Thymus (tissue), 11 donors: ENCODE measurements around the gene CTSK. TPM values are rescaled to one million over a fixed set of nuclear protein-coding genes. Genes with fewer than 3 reads are reported as not detected.

Experiments
- DNase-seq, 9 donors: peaks; one replicate each; pipeline ENCODE4 v3.0.0-alpha.2; 2013; ENCODE audit warnings: low spot score in 9 of 9, low read depth in 6 of 9, missing footprints in 1 of 9
- H3K27ac ChIP-seq, 2 donors: one replicate each; pipeline ENCODE4 v1.5.1; 2013; ENCODE audit warnings: control low read depth in 1 of 2, low read depth in 1 of 2, low read length in 1 of 2, mild to moderate bottlenecking in 1 of 2, moderate library complexity in 1 of 2
- H3K27me3 ChIP-seq, 2 donors: one replicate each; pipeline ENCODE4 v1.5.1; 2013; ENCODE audit warnings: low read length in 1 of 2; ENCODE audit not compliant: control insufficient read depth in 2 of 2, insufficient read depth in 1 of 2
- H3K36me3 ChIP-seq, 2 donors: one replicate each; pipeline ENCODE4 v1.5.1; 2013; ENCODE audit warnings: low read length in 1 of 2, mild to moderate bottlenecking in 1 of 2, moderate library complexity in 1 of 2; ENCODE audit not compliant: control insufficient read depth in 2 of 2, insufficient read depth in 2 of 2
- H3K4me1 ChIP-seq, 2 donors: one replicate each; pipeline ENCODE4 v1.5.1; 2013; ENCODE audit warnings: low read length in 2 of 2; ENCODE audit not compliant: control insufficient read depth in 2 of 2, insufficient read depth in 2 of 2
- H3K4me3 ChIP-seq, 2 donors: one replicate each; pipeline ENCODE4 v1.5.1; 2013; ENCODE audit warnings: low read length in 2 of 2, control low read depth in 1 of 2, mild to moderate bottlenecking in 1 of 2
- H3K9me3 ChIP-seq, 2 donors: one replicate each; pipeline ENCODE4 v1.5.1; 2013; ENCODE audit warnings: low read length in 1 of 2, mild to moderate bottlenecking in 1 of 2; ENCODE audit not compliant: control insufficient read depth in 2 of 2, insufficient read depth in 1 of 2
- WGBS: extraction: QIAGEN DNeasy Blood & Tissue Kit; methylation state at CpG from one replicate; pipeline ENCODE4 v1.1.7; 2013; 5-methylcytosine and 5-hydroxymethylcytosine counted together
- polyA plus RNA-seq: library from polyadenylated mRNA; stranded (reverse); fragments of 200-250 nt; gene quantifications from one replicate; pipeline ENCODE4 v1.2.3, GENCODE V29; 2013
- total RNA-seq: library from RNA; stranded (reverse); fragments of 120-200 nt; gene quantifications from one replicate; pipeline ENCODE4 v1.2.4, GENCODE V29; 2013
- donor health status: healthy.

The CTSK gene
- total and polyA plus RNA-seq, 2 donors: 8.4 to 27.5 TPM

DNA sequence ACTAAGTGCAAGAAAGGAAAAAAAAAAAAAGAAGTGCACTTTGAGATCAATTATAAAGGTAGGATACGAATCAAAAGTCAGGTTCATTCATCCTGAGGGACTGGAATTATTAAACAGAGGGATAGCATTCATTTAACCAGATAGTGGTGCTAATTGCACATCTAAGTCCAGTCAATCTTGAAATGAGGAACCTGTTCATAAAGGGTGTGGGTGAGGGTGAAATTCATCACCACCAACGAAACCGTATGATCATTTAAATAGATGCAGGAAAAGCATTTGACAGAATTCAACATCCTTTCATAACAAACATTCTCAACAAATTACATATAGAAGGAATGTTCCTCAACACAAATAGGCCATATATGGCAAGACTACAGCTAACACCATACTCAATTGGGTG lies 48.0 kb downstream of the CTSK start:
- Histone ChIP-seq H3K36me3 (peaks cover 2 to 6% of the 10 kb centered on the region in 2 donors), H3K9me3 (peaks cover 0 to 7% of the 10 kb centered on the region in 2 donors), H3K4me1 (no peaks in the 10 kb centered on the region), H3K27ac (no peak overlapping the region), H3K27me3 (no peaks in the 10 kb centered on the region), H3K4me3 (no peak overlapping the region)
- DNase-seq: no peak
- WGBS: 86% methylated on average over 3 of the region's 3 CpGs

DNA sequence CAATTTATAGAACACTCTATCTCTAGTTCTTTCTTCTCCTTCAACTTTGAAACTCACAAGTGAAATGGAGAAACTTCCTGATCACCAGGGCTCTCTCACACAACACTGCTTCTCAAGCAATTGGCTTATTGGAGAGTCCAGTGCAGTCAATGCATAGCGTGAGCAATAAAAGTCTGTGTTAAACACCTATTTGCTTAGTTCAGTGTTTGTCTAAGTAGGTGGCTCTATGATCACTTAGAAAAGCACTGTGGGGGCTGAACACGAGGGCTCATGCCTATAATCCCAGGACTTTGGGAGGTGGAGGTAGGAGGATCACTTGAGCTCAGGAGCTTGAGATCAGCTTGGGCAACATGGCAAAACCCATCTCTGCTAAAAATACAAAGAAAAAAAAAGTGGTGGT lies 54.6 kb downstream of the CTSK start:
- no peak overlapping the region for H3K27ac ChIP-seq
- H3K4me3 ChIP-seq: no peak overlapping the region
- no peaks in the 10 kb centered on the region for H3K4me1 ChIP-seq
- DNase-seq: no peak
- H3K9me3 ChIP-seq: no peaks in the 10 kb centered on the region
- peaks cover 16 to 30% of the 10 kb centered on the region in 2 donors for H3K36me3 ChIP-seq
- WGBS: over 99% methylated on average over 2 of the region's 2 CpGs
- no peaks in the 10 kb centered on the region for H3K27me3 ChIP-seq

DNA sequence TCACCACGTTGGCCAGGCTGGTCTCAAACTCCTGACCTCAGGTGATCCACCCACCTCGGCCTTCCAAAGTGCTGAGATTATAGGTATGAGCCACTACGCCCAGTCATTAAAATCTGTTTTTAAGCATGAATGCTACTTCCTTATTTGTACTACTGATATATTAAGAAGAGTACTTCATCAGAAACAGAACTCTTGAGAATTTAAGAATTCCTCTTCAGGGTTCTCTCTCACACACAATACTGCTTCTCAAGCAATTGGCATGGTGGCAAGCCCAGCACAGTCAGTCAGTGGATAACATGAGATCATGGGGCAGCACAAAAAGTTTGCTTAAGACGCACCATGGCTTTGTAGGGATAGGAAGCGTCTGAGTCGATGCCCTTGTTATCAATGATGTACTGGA lies 56.6 kb downstream of the CTSK start:
- Histone ChIP-seq H3K27ac (no peak overlapping the region), H3K4me3 (no peak overlapping the region), H3K4me1 (no peaks in the 10 kb centered on the region), H3K27me3 (no peaks in the 10 kb centered on the region), H3K36me3 (peaks cover 16 to 34% of the 10 kb centered on the region in 2 donors), H3K9me3 (no peaks in the 10 kb centered on the region)
- DNase-seq: no peak
- WGBS: 94% methylated on average over 6 of the region's 6 CpGs

- WGBS: 97% methylated on average over 8 of the region's 8 CpGs
- peaks cover 13 to 35% of the 10 kb centered on the region in 2 donors for H3K36me3 ChIP-seq
- no peaks in the 10 kb centered on the region for H3K9me3 ChIP-seq
These were observed 58.2 kb downstream of the CTSK start for GRCh38 chr1:150749720-150750311.

GRCh38 chr1:150748878-150749719 lies 59.0 kb downstream of the CTSK start:
- DNase-seq: no peak
- H3K27ac ChIP-seq: no peak overlapping the region
- H3K9me3 ChIP-seq: no peaks in the 10 kb centered on the region
- no peaks in the 10 kb centered on the region for H3K27me3 ChIP-seq
- WGBS: 98% methylated on average over 12 of the region's 12 CpGs
- no peak overlapping the region for H3K4me3 ChIP-seq
- H3K4me1 ChIP-seq: no peaks in the 10 kb centered on the region
- peaks cover 8 to 33% of the 10 kb centered on the region in 2 donors for H3K36me3 ChIP-seq

More at GRCh38 chr1:150749720-150750311, 58.2 kb downstream of the CTSK start:
- H3K27ac ChIP-seq: no peak overlapping the region
- no peak for DNase-seq
- no peaks in the 10 kb centered on the region for H3K4me1 ChIP-seq
- H3K27me3 ChIP-seq: no peaks in the 10 kb centered on the region
- H3K4me3 ChIP-seq: no peak overlapping the region

Other genes with a start within 250 kb of the CTSK start
- gene MCL1, start 228.7 kb downstream of the CTSK start, total RNA-seq: 129 TPM
- 200 TPM for gene MCL1, start 228.7 kb downstream of the CTSK start, polyA plus RNA-seq
- 149 TPM for gene ENSA, start 178.6 kb downstream of the CTSK start, total RNA-seq
- gene ENSA, start 178.6 kb downstream of the CTSK start, polyA plus RNA-seq: 148 TPM
- gene GOLPH3L, start 111.1 kb downstream of the CTSK start, total RNA-seq: 12.2 TPM
- 16.5 TPM for gene GOLPH3L, start 111.1 kb downstream of the CTSK start, polyA plus RNA-seq
- gene HORMAD1, start 87.4 kb downstream of the CTSK start, total RNA-seq: 0.57 TPM
- gene HORMAD1, start 87.4 kb downstream of the CTSK start, polyA plus RNA-seq: 0.23 TPM
- 104 TPM for gene CTSS, start 42.5 kb downstream of the CTSK start, total RNA-seq
- gene CTSS, start 42.5 kb downstream of the CTSK start, polyA plus RNA-seq: 84.8 TPM
- 18.2 TPM for gene ARNT, start 68.3 kb upstream of the CTSK start, total RNA-seq
- 17.2 TPM for gene ARNT, start 68.3 kb upstream of the CTSK start, polyA plus RNA-seq
- 0.05 TPM for gene CTXND2, start 78.9 kb upstream of the CTSK start, total RNA-seq
- gene CTXND2, start 78.9 kb upstream of the CTSK start, polyA plus RNA-seq: 0.09 TPM
- gene SETDB1, start 118.1 kb upstream of the CTSK start, total RNA-seq: 35.5 TPM
- gene SETDB1, start 118.1 kb upstream of the CTSK start, polyA plus RNA-seq: 25.9 TPM
- gene CERS2, start 166.6 kb upstream of the CTSK start, total RNA-seq: 55.6 TPM
- gene CERS2, start 166.6 kb upstream of the CTSK start, polyA plus RNA-seq: 76.3 TPM
- 0.14 TPM for gene ANXA9, start 174.0 kb upstream of the CTSK start, total RNA-seq
- 2.1 TPM for gene ANXA9, start 174.0 kb upstream of the CTSK start, polyA plus RNA-seq
- 3.5 TPM for gene MINDY1, start 198.6 kb upstream of the CTSK start, total RNA-seq
- 4.8 TPM for gene MINDY1, start 198.6 kb upstream of the CTSK start, polyA plus RNA-seq
- gene PRUNE1, start 200.2 kb upstream of the CTSK start, total RNA-seq: 16.2 TPM
- gene PRUNE1, start 200.2 kb upstream of the CTSK start, polyA plus RNA-seq: 16.7 TPM
- 0.52 TPM for gene BNIPL, start 228.3 kb upstream of the CTSK start, total RNA-seq
- 6.2 TPM for gene BNIPL, start 228.3 kb upstream of the CTSK start, polyA plus RNA-seq
- gene C1orf56, start 239.5 kb upstream of the CTSK start, total RNA-seq: 0.80 TPM
- gene C1orf56, start 239.5 kb upstream of the CTSK start, polyA plus RNA-seq: 2.1 TPM